Upper lobe of right lung (tissue), 1 donor: ENCODE results near the gene TRAF3. TPM values are rescaled to one million over a fixed set of nuclear protein-coding genes. Genes with fewer than 3 reads are reported as not detected.

ENCODE experiments used
- ATAC-seq: fragments of 200-7000 bp; cut with Tn5 transposase; one replicate; pipeline ENCODE4 v1.9.1; 2020; ENCODE audit warnings: mild to moderate bottlenecking, moderate library complexity
- DNase-seq: peaks from one replicate; pipeline ENCODE4 v3.0.0-alpha.2; 2020
- H3K27ac ChIP-seq: fragments of 200-600 bp; one replicate; pipeline ENCODE4 v1.8.0; 2022
- H3K27me3 ChIP-seq: fragments of 200-600 bp; one replicate; pipeline ENCODE4 v1.8.0; 2022; ENCODE audit warnings: mild to moderate bottlenecking
- H3K36me3 ChIP-seq: fragments of 200-600 bp; one replicate; pipeline ENCODE4 v1.8.0; 2022
- H3K4me1 ChIP-seq: fragments of 200-600 bp; one replicate; pipeline ENCODE4 v1.8.0; 2022
- H3K4me3 ChIP-seq: fragments of 200-600 bp; one replicate; pipeline ENCODE4 v1.8.0; 2022; ENCODE audit warnings: mild to moderate bottlenecking
- H3K9me3 ChIP-seq: fragments of 200-600 bp; one replicate; pipeline ENCODE4 v1.8.0; 2022
- intact Hi-C: fragments of 100-400 bp; cut with DNase I; formaldehyde crosslinking; loops from one replicate; pipeline ENCODE4 v1.11.0; 2022
- total RNA-seq: library from RNA; stranded (reverse); fragmentation: NEBNext Ultra II Directional; extraction: Animal tissue kit (Norgen Biotek cat#: 25700); gene quantifications from one replicate; pipeline ENCODE4 v1.2.1, GENCODE V29; 2021
- TF ChIP-seq, protein P1 (sequence below): fragments of 200-600 bp; IDR thresholded peaks from one replicate; pipeline ENCODE4 v1.8.0; 2022; ENCODE audit warnings: antibody characterized with exemption
- donor health status: DM: no; HTN: yes; CAD: no; lungs with severe emphysema.

The TRAF3 gene
- total RNA-seq, 1 donor from 2014 or later: 22.3 TPM

DNA sequence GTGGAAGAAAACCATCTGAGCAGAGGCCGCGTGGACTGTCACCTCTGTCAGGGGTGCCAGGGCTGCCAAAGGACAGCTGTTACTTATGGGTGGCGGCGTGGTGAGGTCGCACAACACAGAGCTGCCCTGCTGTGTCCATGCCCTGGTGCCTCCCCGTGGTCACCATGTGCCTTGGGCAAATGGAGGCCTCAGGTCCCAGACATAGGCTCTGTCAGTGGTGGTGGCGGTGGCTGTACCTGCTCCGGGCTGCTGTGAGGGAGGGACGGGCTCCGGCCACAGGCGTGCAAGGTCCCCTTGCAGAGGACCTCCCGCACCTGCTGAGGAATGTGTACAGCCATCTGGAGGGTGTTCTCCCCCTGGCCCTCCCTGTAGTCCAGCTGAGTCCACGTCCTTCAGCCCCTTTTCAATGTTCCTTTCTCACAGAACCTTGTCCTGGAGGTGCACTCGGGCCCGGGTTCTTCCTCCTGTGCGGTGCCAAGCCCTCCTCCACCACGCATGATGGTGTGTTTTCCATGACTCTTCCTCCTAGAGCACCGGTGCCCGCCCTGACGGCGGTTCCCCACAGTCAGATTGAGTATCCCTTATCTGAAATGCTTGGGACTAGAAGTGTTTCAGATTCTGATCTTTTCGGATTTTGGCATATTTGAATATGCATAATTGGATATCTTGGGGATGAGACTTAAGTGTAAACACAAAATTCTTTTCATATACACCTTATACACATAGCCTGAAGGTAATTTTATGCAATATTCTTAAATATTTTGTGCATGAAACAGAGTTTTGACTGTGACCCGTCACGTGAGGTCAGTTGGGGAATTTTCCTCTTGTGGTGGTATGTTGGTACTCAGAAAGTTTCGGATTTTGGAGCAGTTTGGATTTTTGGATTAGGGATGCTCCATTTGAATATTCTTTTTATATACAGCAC lies 49.8 kb downstream of the TRAF3 start:
- ATAC-seq: peak; percentile 43

DNA sequence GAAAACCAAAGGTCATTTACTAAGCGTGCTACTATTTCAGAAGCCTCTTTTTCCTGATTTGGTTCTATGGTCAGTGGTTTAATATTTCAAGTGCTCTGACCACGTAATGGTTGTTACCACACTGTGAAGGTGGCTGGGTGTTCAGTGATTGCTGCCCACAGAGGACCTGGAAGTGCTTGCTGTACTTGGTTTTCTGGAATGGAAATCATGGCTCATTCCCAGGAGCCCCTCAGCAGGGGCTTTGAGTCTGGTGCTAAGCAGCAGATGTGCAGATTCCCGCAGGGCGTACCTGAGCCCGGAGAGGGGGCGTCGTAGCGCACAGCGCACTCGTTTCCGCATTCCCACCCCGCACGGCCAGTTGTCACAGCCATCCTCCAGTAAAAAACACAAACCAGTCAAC lies 50.5 kb downstream of the TRAF3 start:
- Histone ChIP-seq H3K36me3 (peaks cover 4% of the 10 kb centered on the region), H3K9me3 (no peaks in the 10 kb centered on the region), H3K27ac (no peak overlapping the region), H3K27me3 (no peaks in the 10 kb centered on the region), H3K4me1 (peaks cover 4% of the 10 kb centered on the region), H3K4me3 (peak overlapping the region; percentile 12)
- TF ChIP-seq, protein P1, sequence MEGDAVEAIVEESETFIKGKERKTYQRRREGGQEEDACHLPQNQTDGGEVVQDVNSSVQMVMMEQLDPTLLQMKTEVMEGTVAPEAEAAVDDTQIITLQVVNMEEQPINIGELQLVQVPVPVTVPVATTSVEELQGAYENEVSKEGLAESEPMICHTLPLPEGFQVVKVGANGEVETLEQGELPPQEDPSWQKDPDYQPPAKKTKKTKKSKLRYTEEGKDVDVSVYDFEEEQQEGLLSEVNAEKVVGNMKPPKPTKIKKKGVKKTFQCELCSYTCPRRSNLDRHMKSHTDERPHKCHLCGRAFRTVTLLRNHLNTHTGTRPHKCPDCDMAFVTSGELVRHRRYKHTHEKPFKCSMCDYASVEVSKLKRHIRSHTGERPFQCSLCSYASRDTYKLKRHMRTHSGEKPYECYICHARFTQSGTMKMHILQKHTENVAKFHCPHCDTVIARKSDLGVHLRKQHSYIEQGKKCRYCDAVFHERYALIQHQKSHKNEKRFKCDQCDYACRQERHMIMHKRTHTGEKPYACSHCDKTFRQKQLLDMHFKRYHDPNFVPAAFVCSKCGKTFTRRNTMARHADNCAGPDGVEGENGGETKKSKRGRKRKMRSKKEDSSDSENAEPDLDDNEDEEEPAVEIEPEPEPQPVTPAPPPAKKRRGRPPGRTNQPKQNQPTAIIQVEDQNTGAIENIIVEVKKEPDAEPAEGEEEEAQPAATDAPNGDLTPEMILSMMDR: no peak
- ATAC-seq (no peak), DNase-seq (no peak)
- intact Hi-C loops: no loop called here

More for the DNA sequence above, 49.8 kb downstream of the TRAF3 start:
- H3K9me3 ChIP-seq: no peaks in the 10 kb centered on the region
- no peak overlapping the region for H3K4me3 ChIP-seq
- no peaks in the 10 kb centered on the region for H3K27me3 ChIP-seq
- DNase-seq: no peak
- TF ChIP-seq, protein P1: no peak
- no peak overlapping the region for H3K27ac ChIP-seq
- peaks cover 4% of the 10 kb centered on the region for H3K36me3 ChIP-seq
- intact Hi-C loops: no loop called here
- peaks cover 4% of the 10 kb centered on the region for H3K4me1 ChIP-seq

DNA sequence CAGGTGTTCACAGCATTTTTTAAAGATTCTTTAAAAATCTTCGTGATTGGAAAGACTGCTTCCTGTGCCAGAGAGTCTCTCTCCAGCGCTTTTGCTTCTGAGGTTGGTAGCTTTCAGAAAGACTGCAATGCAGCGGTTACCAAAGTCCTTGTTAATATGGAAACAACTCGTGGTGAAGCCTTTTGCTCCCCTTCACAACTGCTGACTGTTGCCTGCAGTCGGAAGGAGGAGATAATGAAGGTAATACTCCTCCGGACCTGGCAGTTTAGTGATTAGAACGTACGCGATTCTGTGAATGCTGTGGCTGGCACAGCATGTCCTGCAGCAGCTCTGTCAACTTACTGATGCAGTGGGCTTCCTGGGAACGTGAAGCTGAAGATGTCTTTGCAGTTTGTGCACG lies 50.9 kb downstream of the TRAF3 start:
- DNase-seq (no peak), ATAC-seq (no peak)
- no peak overlapping the region for H3K27ac ChIP-seq
- H3K9me3 ChIP-seq: no peaks in the 10 kb centered on the region
- TF ChIP-seq, protein P1: no peak
- H3K4me3 ChIP-seq: peak overlapping the region; percentile 12
- peaks cover 4% of the 10 kb centered on the region for H3K4me1 ChIP-seq
- H3K27me3 ChIP-seq: no peaks in the 10 kb centered on the region
- intact Hi-C loops: no loop called here
- peaks cover 4% of the 10 kb centered on the region for H3K36me3 ChIP-seq

DNA sequence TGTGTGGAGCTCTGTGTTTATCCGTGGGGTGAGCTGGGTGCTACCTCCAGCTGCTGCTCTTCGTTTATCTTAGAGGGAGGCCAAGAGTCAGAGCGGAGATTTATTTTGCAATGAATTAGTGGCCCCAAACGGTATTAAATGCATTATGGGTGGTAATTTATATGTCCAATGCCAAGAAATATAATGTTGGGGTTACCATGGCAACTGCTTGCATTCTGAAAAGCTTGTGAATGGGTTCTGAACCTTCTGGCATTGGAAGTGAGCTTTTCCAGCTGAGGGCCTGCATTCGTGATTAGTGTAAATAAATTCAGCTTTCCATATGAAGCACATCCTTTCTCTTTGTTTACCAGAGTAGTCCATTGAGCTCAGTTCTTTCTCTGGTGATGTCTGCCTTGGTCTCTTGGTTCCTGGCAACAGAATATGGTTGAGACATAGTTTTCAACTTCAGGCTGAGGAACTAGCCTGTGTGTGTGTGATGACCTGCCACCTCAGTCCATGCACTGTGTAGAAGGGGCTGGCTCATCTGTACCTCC lies 51.8 kb downstream of the TRAF3 start:
- Histone ChIP-seq H3K36me3 (peaks cover 4% of the 10 kb centered on the region), H3K27ac (no peak overlapping the region), H3K4me3 (no peak overlapping the region), H3K9me3 (no peaks in the 10 kb centered on the region), H3K4me1 (peaks cover 4% of the 10 kb centered on the region), H3K27me3 (no peaks in the 10 kb centered on the region)
- DNase-seq (no peak), ATAC-seq (no peak)
- TF ChIP-seq, protein P1: no peak
- intact Hi-C loops: no loop called here

DNA sequence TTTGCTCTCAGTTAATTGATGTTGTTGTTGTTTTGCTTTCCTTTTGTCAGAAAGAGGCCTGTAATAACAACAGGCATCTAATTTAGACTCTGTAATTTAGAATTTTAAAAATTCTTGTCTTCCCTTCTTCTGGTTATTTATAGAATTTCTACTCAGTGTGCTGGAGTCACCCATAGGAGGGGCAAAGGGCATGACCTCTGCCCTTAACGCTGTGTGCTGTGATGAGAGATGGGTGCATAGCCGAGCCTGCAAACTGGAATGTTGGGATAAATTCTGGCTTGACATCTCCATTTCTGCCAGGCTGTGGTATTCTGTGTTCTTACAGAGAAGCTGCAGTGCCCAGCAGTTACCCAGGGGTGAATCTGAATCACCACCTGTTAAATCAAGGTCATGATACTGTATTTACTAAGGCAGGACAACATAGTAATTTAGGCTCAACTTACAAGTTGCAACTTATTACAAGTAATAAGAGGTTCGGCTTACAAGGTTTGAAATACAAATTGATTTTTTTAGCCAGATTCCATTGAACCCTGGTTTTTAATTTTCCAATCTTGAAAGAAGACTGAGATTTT lies 53.3 kb downstream of the TRAF3 start:
- Histone ChIP-seq H3K27me3 (no peaks in the 10 kb centered on the region), H3K27ac (no peak overlapping the region), H3K4me1 (peaks cover 4% of the 10 kb centered on the region), H3K4me3 (no peak overlapping the region), H3K9me3 (no peaks in the 10 kb centered on the region), H3K36me3 (peaks cover 4% of the 10 kb centered on the region)
- ATAC-seq (no peak), DNase-seq (no peak)
- TF ChIP-seq, protein P1: no peak
- intact Hi-C loops: no loop called here
